ENCODE measurements around the gene MVB12B. TPM values are rescaled to one million over a fixed set of nuclear protein-coding genes. Genes with fewer than 3 reads are reported as not detected.

The MVB12B gene
- total RNA-seq, 4 donors from 2014 or later = 7.9 to 28.9 (median 14.4) TPM

DNA sequence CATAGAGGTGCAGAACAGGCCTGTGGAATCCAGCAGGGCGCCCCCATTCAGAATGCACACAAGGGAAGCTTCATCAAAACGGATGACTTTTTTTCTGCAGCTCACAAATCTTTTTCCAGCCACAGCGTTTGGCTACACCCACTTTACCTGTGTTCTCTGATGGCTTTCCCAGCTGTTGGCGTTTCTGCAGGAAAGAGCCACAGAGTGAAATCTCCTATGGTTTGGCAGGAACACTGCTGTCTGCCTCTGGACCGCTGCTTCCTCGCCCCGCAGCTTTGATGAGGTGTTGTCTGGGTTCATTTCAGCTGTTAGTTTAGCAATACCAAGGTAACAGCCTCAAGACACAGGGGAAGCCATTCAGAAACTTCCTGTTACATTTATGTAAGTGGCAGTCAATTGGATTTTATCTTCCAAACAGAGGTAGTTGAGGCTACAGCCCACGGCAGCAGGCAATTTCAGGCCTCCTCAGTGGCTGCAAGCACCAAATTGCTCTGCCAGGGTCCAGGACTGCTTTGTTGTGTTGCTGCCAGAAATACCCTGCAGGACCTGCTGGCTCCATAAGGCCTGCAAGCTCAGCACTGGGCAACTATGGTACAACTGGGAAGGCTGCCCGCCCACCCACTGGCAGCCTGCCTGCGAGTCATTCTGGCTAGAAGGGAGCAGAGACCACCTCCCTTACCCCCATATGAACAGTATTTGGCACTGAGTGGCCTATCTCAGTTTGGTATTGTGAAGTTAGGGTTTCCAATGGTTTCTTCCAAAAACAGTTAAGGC, 96.7 kb downstream of the MVB12B start:
- TF ChIP-seq POLR2A (IDR thresholded peaks at IDR 0.05) = no peak
- TF ChIP-seq, protein P1, sequence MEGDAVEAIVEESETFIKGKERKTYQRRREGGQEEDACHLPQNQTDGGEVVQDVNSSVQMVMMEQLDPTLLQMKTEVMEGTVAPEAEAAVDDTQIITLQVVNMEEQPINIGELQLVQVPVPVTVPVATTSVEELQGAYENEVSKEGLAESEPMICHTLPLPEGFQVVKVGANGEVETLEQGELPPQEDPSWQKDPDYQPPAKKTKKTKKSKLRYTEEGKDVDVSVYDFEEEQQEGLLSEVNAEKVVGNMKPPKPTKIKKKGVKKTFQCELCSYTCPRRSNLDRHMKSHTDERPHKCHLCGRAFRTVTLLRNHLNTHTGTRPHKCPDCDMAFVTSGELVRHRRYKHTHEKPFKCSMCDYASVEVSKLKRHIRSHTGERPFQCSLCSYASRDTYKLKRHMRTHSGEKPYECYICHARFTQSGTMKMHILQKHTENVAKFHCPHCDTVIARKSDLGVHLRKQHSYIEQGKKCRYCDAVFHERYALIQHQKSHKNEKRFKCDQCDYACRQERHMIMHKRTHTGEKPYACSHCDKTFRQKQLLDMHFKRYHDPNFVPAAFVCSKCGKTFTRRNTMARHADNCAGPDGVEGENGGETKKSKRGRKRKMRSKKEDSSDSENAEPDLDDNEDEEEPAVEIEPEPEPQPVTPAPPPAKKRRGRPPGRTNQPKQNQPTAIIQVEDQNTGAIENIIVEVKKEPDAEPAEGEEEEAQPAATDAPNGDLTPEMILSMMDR (IDR thresholded peaks at IDR 0.05) = no peak
- no peaks in the 10 kb centered on the region for H3K27me3 ChIP-seq
- H3K27ac ChIP-seq = no peak overlapping the region
- H3K9me3 ChIP-seq = no peaks in the 10 kb centered on the region
- H3K4me1 ChIP-seq = no peaks in the 10 kb centered on the region
- peaks cover 0 to 7% (median 0%) of the 10 kb centered on the region in 3 donors for H3K36me3 ChIP-seq
- no peak overlapping the region for H3K4me3 ChIP-seq
- no peak for DNase-seq

- H3K9me3 ChIP-seq = no peaks in the 10 kb centered on the region
- peaks cover 0 to 7% (median 0%) of the 10 kb centered on the region in 3 donors for H3K36me3 ChIP-seq
- no peaks in the 10 kb centered on the region for H3K4me1 ChIP-seq
Measured at GRCh38 chr9:126423916-126424185, 97.2 kb downstream of the MVB12B start.

DNA sequence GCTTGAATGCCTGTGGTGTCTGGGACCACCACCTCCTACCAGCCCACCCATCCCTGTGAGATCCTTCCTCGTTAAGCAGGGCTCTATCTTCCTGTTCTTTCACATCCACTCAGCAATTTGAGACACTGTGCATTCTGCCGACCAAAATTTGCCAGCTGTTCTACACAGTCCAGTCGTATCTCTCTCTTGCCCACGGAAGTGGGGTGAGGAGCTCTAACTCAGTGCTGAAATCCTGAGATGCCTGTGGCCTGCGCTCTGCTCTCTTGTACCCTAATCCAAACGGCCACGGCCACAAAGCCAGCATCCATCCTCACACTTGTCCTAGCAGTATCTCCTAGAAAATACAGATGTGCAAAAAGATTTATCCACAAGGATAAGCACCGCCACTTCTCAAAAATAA, 97.9 kb downstream of the MVB12B start:
- Histone ChIP-seq H3K27ac (no peak overlapping the region), H3K27me3 (no peaks in the 10 kb centered on the region), H3K9me3 (no peaks in the 10 kb centered on the region), H3K4me3 (no peak overlapping the region), H3K4me1 (no peaks in the 10 kb centered on the region), H3K36me3 (peaks cover 0 to 7% (median 0%) of the 10 kb centered on the region in 3 donors)
- DNase-seq = no peak
- TF ChIP-seq, protein P1 (IDR thresholded peaks at IDR 0.05) = no peak
- TF ChIP-seq POLR2A (IDR thresholded peaks at IDR 0.05) = no peak

More at GRCh38 chr9:126423916-126424185, 97.2 kb downstream of the MVB12B start:
- no peak for TF ChIP-seq POLR2A (IDR thresholded peaks at IDR 0.05)
- TF ChIP-seq, protein P1 (IDR thresholded peaks at IDR 0.05) = no peak
- Histone ChIP-seq H3K4me3 (no peak overlapping the region), H3K27me3 (no peaks in the 10 kb centered on the region), H3K27ac (no peak overlapping the region)
- DNase-seq = no peak

- DNase-seq = no peak
- Histone ChIP-seq H3K27ac (no peak overlapping the region), H3K4me3 (no peak overlapping the region), H3K36me3 (peaks cover 0 to 5% (median 0%) of the 10 kb centered on the region in 3 donors), H3K4me1 (no peaks in the 10 kb centered on the region), H3K27me3 (no peaks in the 10 kb centered on the region), H3K9me3 (no peaks in the 10 kb centered on the region)
- TF ChIP-seq, protein P1 (IDR thresholded peaks at IDR 0.05) = no peak
- TF ChIP-seq POLR2A (IDR thresholded peaks at IDR 0.05) = no peak
Measured at GRCh38 chr9:126428534-126429175, 102.0 kb downstream of the MVB12B start.

DNA sequence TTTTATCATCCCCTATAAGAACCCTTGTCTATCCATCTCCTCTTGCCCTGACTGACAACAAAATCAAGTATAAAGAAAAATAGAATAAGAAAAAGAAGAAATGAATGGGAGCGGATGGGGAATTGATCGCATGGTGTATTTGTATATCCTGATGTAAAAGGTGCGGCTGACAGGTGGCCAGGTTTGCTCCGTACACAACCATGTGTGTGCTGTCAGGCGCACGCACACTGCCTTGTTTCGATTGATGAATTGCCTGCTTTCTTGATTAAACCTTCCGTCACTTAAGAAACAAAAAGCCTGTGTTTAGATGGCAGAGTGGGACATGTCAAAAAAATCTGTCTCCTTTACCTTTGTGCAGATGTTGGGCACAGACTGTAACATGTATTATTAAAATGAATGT, 102.6 kb downstream of the MVB12B start:
- Histone ChIP-seq H3K9me3 (no peaks in the 10 kb centered on the region), H3K4me1 (no peaks in the 10 kb centered on the region), H3K27ac (no peak overlapping the region), H3K4me3 (no peak overlapping the region), H3K36me3 (peaks cover 0 to 4% (median 0%) of the 10 kb centered on the region in 3 donors), H3K27me3 (no peaks in the 10 kb centered on the region)
- TF ChIP-seq POLR2A (IDR thresholded peaks at IDR 0.05) = no peak
- TF ChIP-seq, protein P1 (IDR thresholded peaks at IDR 0.05) = no peak
- DNase-seq = no peak

Data from Peyer's patch (tissue), 4 donors.